NCI-H82 treated with DMSO at 0.1 percent for 48 hours (cell line): ENCODE data around the gene TRAF4.
A peak's percentile ranks its signal among the peaks of the same experiment; 100 is the strongest.
"Not testable (repeated sequence)": the region's sequence is repeated elsewhere in the genome, so short reads cannot be mapped to it uniquely, and the experiment has no call there.

Experiments
- DNase-seq: peaks from one replicate; lab custom pipeline; 2025; ENCODE audit not compliant: unreplicated experiment; lab: John Stamatoyannopoulos, UW

TRAF4 gene

DNA sequence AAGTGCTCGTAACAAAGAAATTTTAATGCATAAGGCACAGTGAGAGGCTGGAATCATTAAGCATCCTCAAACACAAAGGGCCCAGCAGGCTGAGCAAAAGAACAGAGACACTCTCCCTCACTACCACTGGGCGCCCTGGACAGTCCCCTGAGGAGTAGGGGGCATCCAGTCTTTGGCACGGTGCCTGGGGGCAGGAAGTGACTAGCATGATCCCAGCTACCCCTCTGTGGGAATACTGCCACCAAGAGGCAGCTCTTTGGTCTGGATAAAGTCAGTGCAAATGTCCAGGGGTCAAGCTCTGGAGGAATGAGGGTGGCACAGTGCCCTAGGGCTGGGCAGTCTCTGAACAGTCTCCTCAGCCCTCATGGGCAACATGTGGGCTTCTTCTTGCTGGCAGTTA, 29.5 kb upstream of the TRAF4 start:
- DNase-seq: no peak

- no peak for DNase-seq
These were observed 28.6 kb upstream of the TRAF4 start for GRCh38 chr17:28715217-28715616.

DNA sequence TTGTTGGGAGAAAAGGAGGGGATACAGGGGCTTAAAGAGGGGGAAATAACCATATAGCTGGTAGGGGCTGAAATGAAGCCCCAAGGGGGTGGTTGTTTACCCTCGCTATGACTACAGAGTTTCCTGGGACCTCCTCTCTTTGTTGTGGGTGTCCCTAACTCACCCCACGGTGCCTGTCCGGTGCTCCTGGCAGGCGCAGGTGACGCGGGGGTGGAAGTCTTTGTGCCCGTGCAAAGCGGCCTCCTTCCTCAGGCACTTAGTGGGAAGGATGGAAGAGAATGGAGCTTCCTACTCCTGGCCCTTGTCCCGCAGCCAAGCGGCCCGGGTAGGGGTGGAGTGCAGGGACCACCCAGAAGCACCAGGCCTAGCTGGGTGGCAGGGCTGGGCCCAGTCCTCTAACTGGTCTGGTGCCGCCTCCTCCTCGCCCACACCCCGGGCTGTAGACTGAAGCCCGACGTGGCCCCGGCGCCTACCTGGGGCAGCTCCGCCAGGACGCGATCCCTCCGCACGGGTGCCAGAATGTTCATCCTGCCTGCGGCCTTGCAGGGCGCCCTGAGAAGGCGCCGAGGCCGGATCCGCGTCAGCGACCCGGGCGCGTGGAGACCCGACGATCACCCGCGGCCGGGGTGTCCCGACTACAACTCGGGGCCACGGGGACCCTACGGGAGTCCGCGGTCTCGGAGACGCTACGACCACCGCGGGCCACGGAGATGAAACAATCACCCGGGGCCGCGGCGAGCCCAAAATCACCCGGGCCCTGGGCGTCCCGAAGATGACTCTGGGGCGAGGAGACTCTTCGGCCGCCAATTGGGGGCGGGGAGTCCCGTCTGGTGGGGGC, 26.9 kb upstream of the TRAF4 start:
- DNase-seq: no peak

GRCh38 chr17:28717578-28718332, 26.1 kb upstream of the TRAF4 start, which contains the start of gene RAB34:
Gene RAB34, minus strand, starts transcription at chr17:28717868. Its CDS starts 602 bp downstream, at chr17:28717266.
- DNase-seq: peak; percentile 66

GRCh38 chr17:28718333-28719020, 25.3 kb upstream of the TRAF4 start:
- no peak for DNase-seq

GRCh38 chr17:28719021-28719433, 24.8 kb upstream of the TRAF4 start:
- DNase-seq: no peak

- DNase-seq: no peak
These were observed 23.4 kb upstream of the TRAF4 start for GRCh38 chr17:28720247-28720996.

DNA sequence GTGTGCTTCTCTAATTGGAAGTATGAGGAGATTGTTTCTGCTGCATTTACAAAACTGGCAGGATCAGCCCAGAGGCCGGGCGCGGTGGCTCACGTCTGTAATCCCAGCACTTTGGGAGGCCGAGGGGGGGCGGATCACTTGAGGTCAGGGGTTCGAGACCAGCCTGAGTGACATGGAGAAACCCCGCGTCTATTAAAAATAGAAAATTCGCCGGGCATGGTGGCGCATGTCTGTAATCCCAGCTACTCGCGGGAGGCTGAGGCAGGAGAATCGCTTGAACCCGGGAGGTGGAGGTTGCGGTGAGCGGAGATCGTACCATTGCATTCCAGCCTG, 22.8 kb upstream of the TRAF4 start:
- not testable (repeated sequence) for DNase-seq

DNA sequence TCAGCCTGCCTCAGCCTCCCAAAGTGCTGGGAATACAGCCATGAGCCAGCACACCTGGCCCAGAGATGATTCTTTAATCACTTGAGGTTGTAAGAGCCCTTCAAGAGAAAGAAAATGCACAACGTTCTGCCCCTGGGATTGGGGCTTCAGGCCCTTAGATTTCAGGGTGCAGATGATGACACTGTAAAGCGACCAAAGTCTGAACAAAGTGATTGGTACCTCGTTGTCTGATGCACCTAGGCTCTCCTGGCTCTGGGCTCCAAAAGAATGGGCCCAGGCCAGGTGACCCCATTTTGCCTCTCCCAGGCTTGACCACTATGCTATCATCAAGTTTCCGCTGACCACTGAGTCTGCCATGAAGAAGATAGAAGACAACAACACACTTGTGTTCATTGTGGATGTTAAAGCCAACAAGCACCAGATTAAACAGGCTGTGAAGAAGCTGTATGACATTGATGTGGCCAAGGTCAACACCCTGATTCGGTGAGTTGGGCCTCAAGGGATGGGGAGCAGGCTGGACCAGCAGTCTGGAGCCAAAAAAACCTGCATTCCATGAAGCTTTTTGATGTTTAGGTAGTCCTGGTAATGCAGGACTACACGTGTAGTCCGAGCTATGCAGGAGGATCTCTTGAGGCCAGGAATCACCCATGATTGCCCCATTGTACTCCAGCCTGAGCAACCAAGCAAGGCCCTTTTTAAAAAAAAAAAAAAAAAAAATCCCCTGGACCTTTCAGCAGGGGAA, 21.2 kb upstream of the TRAF4 start:
- no peak for DNase-seq

DNA sequence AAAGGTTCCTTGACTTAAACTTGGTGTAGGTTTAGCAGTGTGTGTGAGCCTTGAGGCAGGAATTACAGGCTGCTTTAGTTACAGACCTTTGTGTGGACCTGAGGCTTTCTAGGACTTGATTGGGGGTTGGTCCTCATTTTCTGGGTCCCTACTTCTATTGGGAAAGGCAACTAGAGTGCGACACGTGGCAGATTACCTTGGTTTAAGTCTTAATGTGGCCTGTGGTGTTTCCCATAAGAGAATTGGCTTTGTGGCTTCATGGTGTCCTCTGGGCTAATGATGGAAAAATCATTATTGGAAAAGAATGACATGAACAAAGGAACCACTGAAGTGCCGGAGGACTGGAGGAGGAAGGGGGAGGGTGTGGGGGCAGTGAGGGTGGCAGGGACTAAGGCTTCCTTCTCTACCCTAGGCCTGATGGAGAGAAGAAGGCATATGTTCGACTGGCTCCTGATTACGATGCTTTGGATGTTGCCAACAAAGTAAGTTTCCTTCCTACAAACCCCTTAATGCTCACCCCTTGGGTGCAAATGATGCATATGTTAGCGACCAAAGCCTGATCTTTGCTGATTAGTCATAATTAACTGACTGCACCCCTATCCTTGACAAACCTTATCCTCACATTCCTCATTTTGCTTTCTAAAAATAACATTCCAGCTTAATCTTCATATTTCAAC, 20.5 kb upstream of the TRAF4 start:
- DNase-seq: no peak

DNA sequence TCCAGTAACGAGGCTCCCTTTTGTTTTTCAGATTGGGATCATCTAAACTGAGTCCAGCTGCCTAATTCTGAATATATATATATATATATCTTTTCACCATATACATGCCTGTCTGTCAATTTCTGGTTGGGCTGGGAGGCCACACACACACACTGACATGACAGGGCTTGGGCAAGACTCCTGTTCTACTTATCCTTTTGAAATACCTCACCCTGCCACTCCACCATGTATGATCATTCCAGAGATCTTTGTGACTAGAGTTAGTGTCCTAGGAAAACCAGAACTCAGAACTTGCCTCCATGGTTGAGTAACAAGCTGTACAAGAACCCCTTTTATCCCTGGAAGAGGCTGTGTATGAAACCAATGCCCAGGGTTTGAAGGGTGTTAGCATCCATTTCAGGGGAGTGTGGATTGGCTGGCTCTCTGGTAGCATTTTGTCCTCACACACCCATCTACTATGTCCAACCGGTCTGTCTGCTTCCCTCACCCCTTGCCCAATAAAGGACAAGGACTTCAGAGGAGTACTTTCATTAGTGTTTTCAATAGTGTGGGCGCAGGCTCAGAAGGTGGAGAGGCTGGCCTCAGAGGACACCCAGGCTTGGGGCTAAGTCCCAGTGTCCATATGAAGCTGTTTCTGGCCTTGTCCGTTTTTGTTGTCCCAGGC, 19.8 kb upstream of the TRAF4 start:
- not testable (repeated sequence) for DNase-seq

GRCh38 chr17:28724500-28725165, 19.2 kb upstream of the TRAF4 start:
- no peak for DNase-seq

GRCh38 chr17:28725166-28725659, 18.6 kb upstream of the TRAF4 start:
- DNase-seq: peak; percentile 85

DNA sequence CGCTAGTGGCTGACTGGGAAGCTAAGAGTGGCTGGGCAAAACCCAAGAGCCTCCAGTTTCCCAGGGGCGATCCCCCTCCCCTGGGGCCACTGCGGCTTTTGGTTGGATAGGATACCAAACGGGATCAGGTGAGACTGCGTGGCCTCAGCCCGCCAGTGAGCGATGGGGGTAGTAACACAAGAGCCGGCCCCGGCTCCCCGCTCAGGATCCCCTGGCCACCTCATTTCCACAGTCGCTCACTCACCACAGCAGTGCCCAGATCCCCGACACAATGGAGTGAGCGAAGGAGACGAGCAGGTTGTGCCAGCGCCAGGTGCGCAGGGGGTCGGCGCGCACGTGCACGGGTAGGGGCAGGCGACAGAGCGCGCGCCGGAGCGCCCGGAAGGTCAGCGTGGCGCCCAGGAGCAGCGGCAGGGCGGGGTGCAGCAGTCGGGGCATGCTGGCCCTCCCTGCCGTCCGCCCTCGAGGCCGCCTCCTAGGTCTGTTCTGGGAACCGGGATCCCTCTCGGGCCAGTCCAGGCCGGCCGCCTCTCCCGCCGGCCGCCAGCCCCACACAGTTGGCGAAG, 18.1 kb upstream of the TRAF4 start:
- DNase-seq: peak; percentile 85

DNA sequence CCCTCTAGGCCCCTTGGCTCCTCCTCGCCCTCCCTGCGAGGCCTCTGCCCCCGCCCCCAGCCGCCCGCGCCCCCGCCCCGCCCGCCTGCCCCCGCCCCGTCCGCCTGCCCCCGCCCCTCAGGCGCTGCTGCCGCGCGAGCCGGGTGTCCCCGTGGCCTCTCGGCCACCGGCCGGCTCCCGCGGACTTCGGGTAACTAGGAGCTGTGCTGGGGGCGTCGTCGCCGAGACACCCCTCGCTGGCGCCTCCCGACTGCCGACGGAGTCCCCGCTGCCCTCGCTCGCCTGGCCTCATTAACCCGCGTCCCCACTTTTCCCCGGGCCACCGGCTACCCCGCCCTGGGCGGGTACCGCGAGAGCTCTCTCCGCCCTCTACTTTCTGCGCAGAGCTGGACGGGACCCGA, 17.6 kb upstream of the TRAF4 start, which contains the start of gene TLCD1:
Gene TLCD1, minus strand, starts transcription at position 8 of the 401 bp plus-strand sequence. CDS start 136 bp downstream, outside the sequence.
- DNase-seq: peak; percentile 35

GRCh38 chr17:28726627-28727491, 17.0 kb upstream of the TRAF4 start:
- peak; percentile 97 for DNase-seq
